Measurements from ENCODE around the gene STK39.
"Not testable (repeated sequence)": the region's sequence is repeated elsewhere in the genome, so short reads cannot be mapped to it uniquely, and the experiment has no call there.

The STK39 gene

GRCh38 chr2:168247341-168248261 is at the start of gene STK39:
Gene STK39, minus strand, starts transcription at chr2:168247595. Its CDS starts 160 bp downstream, at chr2:168247435.
- DNase-seq = peak; percentile 79

GRCh38 chr2:168295051-168295450 is 47.7 kb upstream of the STK39 start:
- no peak for DNase-seq

- DNase-seq = no peak
Observed at GRCh38 chr2:168294409-168294808, 47.0 kb upstream of the STK39 start.

GRCh38 chr2:168293766-168294165 is 46.4 kb upstream of the STK39 start:
- no peak for DNase-seq

GRCh38 chr2:168290391-168290790 is 43.0 kb upstream of the STK39 start:
- DNase-seq = no peak

- no peak for DNase-seq
Observed at GRCh38 chr2:168289880-168290279, 42.5 kb upstream of the STK39 start.

- no peak for DNase-seq
Observed at GRCh38 chr2:168286535-168286934, 39.1 kb upstream of the STK39 start.

GRCh38 chr2:168278424-168278888 is 31.1 kb upstream of the STK39 start:
- DNase-seq = no peak

- no peak for DNase-seq
Observed at GRCh38 chr2:168277276-168277675, 29.9 kb upstream of the STK39 start.

- DNase-seq = no peak
Observed at GRCh38 chr2:168272225-168272624, 24.8 kb upstream of the STK39 start.

GRCh38 chr2:168262926-168263325 is 15.5 kb upstream of the STK39 start:
- not testable (repeated sequence) for DNase-seq

- DNase-seq = no peak
Observed at GRCh38 chr2:168256448-168256847, 9.1 kb upstream of the STK39 start.

GRCh38 chr2:168255866-168256265 is 8.5 kb upstream of the STK39 start:
- no peak for DNase-seq

GRCh38 chr2:168255103-168255502 is 7.7 kb upstream of the STK39 start:
- no peak for DNase-seq

- no peak for DNase-seq
Observed at GRCh38 chr2:168254158-168254935, 7.0 kb upstream of the STK39 start.

- DNase-seq = no peak
Observed at GRCh38 chr2:168253379-168253778, 6.0 kb upstream of the STK39 start.

GRCh38 chr2:168252976-168253375 is 5.6 kb upstream of the STK39 start:
- DNase-seq = no peak

- peak; percentile 79 for DNase-seq
Observed at GRCh38 chr2:168246483-168247340, 683 bp downstream of the STK39 start.

- no peak for DNase-seq
Observed at GRCh38 chr2:168246072-168246482, 1.3 kb downstream of the STK39 start.

GRCh38 chr2:168245074-168245825 is 2.1 kb downstream of the STK39 start:
- DNase-seq = no peak

- DNase-seq = peak; percentile 53
Observed at GRCh38 chr2:168244318-168244717, 3.1 kb downstream of the STK39 start.

GRCh38 chr2:168243061-168243460 is 4.3 kb downstream of the STK39 start:
- DNase-seq = no peak
